Activated CD8-positive, alpha-beta T cell treated with anti-CD3 and anti-CD28 coated beads, Interleukin-2, amount 10 ng/mL, durations not matched to agents 7 days and 5 days (primary cell): ENCODE data around the gene SLC7A1. TPM values are rescaled to one million over a fixed set of nuclear protein-coding genes. Genes with fewer than 3 reads are reported as not detected.

Experiments
- ATAC-seq: fragments of 150-1000 bp; cut with Tn5 transposase; one replicate; pipeline ENCODE4 v1.10.0; 2021; ENCODE audit warnings: moderate library complexity
- CTCF ChIA-PET: fragments of 350-600 bp; sonication (Branson Sonifier 250); formaldehyde crosslinking; loops from one replicate; lab custom pipeline; 2021; ENCODE audit warnings: antibody characterized with exemption; lab: Charles Lee
- POLR2A ChIA-PET: fragments of 350-600 bp; sonication (Branson Sonifier 250); formaldehyde crosslinking; loops from one replicate; lab custom pipeline; 2021; ENCODE audit warnings: antibody characterized with exemption; lab: Charles Lee
- DNase-seq: peaks from one replicate; pipeline ENCODE4 v3.0.0-alpha.2; 2020
- H3K27ac Mint-ChIP-seq: one replicate; pipeline ENCODE4 v1.8.0; 2021; ENCODE audit warnings: mild to moderate bottlenecking, mixed read lengths
- H3K27me3 Mint-ChIP-seq: one replicate; pipeline ENCODE4 v1.8.0; 2021; ENCODE audit warnings: low read depth, mixed read lengths
- H3K36me3 Mint-ChIP-seq: one replicate; pipeline ENCODE4 v1.8.0; 2021; ENCODE audit warnings: low read depth, mixed read lengths
- H3K4me1 Mint-ChIP-seq: one replicate; pipeline ENCODE4 v1.8.0; 2021; ENCODE audit warnings: low read depth, mixed read lengths
- H3K4me3 Mint-ChIP-seq: one replicate; pipeline ENCODE4 v1.8.0; 2021; ENCODE audit warnings: mild to moderate bottlenecking, mixed read lengths
- H3K9me3 Mint-ChIP-seq: one replicate; pipeline ENCODE4 v1.8.0; 2022; ENCODE audit warnings: mixed read lengths; ENCODE audit not compliant: insufficient read depth
- total RNA-seq, 2 experiments: library from RNA; stranded (reverse); gene quantifications; one replicate each; pipeline ENCODE4 v1.2.3, GENCODE V29; 2021

Gene SLC7A1
- total RNA-seq, 2 experiments from 2014 or later, result 72.9 to 78.1 TPM

DNA sequence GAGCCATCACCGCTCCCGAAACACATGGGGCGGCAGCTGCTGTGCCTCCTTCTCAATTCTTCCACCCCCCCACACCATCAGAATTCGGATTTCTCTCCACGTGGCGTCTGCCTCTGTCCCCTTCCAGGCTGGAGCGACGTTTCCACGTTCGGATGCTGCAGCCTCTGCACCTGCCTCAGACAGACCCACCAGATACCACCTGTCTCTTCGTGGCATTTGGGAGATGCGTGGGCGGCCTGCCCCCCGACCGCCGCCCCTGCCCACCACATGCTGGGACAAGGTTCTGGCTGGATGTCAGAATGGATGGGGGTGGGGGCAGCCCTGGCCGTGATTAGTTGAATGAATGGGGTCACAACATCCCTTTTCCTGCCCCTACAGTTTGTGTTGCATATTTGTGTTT is 90.0 kb downstream of the SLC7A1 start:
- POLR2A ChIA-PET, result no interaction called here
- peaks cover 7% of the 10 kb centered on the region for H3K4me1 Mint-ChIP-seq
- no peak overlapping the region for H3K27ac Mint-ChIP-seq
- H3K9me3 Mint-ChIP-seq, result no peaks in the 10 kb centered on the region
- H3K4me3 Mint-ChIP-seq, result no peak overlapping the region
- peaks cover 14% of the 10 kb centered on the region for H3K27me3 Mint-ChIP-seq
- DNase-seq (no peak), ATAC-seq (no peak)
- CTCF ChIA-PET, result interaction anchor here (4.7 kb wide), 1 partner anchor 608 kb away, joined by 35 read pairs; no protein-coding TSS in a partner anchor
- H3K36me3 Mint-ChIP-seq, result peaks cover 2% of the 10 kb centered on the region

DNA sequence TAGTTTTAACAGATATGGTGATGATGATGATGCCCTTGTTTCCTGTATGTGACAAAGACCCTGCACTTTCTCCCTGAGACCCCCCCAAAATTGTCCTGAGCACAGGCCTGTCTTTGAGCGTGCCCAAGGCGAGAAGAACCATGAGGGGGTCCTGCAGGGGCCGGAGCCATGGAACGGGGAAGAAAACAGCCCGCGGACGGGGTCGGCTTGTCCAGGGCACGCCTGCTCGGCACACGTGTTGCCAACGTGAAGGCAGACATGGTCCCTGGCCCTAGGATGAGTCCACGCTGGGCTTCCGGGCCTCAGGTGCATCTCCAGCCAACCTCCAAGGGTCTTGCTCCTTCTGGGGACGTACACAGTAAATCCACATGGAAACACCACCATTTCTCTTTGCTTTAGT is 90.8 kb downstream of the SLC7A1 start:
- peaks cover 15% of the 10 kb centered on the region for H3K27me3 Mint-ChIP-seq
- no peak overlapping the region for H3K27ac Mint-ChIP-seq
- H3K9me3 Mint-ChIP-seq, result no peaks in the 10 kb centered on the region
- no peak overlapping the region for H3K4me3 Mint-ChIP-seq
- ChIA-PET CTCF (interaction anchor here (0.7 to 4.7 kb wide), 3 partner anchors 23 to 609 kb away, joined by 3 to 35 read pairs (median 3); no protein-coding TSS in a partner anchor), POLR2A (no interaction called here)
- ATAC-seq (no peak), DNase-seq (no peak)
- no peaks in the 10 kb centered on the region for H3K36me3 Mint-ChIP-seq
- H3K4me1 Mint-ChIP-seq, result peaks cover 7% of the 10 kb centered on the region

DNA sequence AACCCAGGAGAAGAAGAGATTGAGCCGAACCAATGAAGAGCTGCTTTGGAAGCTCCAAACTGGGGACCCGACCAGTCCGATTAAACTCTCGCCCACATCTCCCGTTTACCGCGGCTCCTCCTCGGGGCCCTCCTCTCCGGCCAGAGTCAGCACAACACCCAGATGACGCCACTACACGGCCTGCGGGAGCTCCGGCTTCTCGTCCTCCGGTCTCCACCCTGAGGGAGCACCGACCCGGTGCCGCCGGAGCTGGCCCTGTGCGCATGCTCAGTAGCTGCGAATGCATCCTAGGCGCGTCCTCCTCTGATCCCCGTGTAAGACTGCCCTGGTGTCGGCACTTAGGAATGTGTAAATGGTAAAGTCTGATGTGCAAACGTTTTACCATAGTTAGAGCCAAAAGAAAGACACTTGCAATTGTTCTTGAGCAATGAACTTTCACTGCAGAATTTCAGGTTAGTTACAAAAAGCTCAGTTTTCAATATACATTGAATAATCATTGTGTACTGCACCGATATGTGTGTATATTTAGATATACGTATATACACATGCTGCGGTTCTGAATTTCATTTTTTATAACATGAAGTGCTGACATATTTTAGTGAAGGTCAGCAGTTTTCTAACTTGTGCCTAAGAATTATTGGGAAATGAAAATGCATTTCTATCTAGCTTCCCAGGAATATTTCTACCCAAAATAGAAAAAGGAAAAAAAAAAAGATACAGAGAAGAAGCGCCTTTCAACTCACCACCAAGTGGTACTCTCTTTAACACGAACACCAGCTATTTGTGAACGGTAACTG is 92.2 kb downstream of the SLC7A1 start:
- H3K27me3 Mint-ChIP-seq, result peaks cover 15% of the 10 kb centered on the region
- POLR2A ChIA-PET, result no interaction called here
- no peaks in the 10 kb centered on the region for H3K9me3 Mint-ChIP-seq
- H3K36me3 Mint-ChIP-seq, result no peaks in the 10 kb centered on the region
- CTCF ChIA-PET, result interaction anchor here (1.2 to 1.5 kb wide), 2 partner anchors 31 to 210 kb away, joined by 3 to 5 read pairs; no protein-coding TSS in a partner anchor
- H3K27ac Mint-ChIP-seq, result no peak overlapping the region
- ATAC-seq (peak; percentile 21), DNase-seq (no peak)
- H3K4me1 Mint-ChIP-seq, result peaks cover 1% of the 10 kb centered on the region
- no peak overlapping the region for H3K4me3 Mint-ChIP-seq

DNA sequence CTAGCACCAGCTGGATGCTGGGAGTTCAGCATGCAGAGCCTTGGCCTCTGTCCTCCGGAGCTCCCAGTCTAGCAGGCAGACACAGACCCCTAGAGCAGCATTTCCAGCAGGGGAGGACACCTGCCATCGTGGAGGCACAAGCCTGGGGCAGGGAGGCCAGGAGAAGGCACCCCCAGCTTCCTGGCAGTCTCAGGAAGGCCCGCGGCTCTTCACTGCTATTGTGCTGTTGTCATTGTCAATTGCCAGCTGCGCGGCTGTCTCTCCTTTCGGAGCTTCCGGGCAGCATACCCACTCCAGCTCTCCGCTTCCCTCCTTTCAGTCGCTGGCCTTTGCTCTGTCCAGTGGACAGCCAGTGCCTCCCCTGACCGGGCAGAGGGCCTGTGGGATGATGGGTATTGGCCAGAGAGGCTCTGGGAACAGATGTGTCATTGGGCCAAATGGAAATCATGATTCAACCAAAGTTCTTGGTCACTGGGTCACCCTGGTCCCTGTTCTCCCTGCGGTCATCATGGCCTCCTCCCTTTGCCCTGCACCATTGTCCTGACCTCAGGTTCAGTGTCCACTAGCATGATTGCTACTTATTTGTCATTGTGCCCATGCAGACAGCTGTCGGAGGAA is 93.0 kb downstream of the SLC7A1 start:
- Mint-ChIP-seq H3K27ac (no peak overlapping the region), H3K36me3 (no peaks in the 10 kb centered on the region), H3K4me3 (no peak overlapping the region), H3K4me1 (peaks cover 1% of the 10 kb centered on the region), H3K9me3 (no peaks in the 10 kb centered on the region), H3K27me3 (peaks cover 15% of the 10 kb centered on the region)
- POLR2A ChIA-PET, result no interaction called here
- CTCF ChIA-PET, result interaction anchor here (1.5 kb wide), 1 partner anchor 211 kb away, joined by 5 read pairs; no protein-coding TSS in a partner anchor
- DNase-seq (no peak), ATAC-seq (no peak)

- Mint-ChIP-seq H3K4me1 (peaks cover 4% of the 10 kb centered on the region), H3K36me3 (no peaks in the 10 kb centered on the region), H3K27me3 (peaks cover 16% of the 10 kb centered on the region), H3K9me3 (no peaks in the 10 kb centered on the region), H3K27ac (no peak overlapping the region), H3K4me3 (no peak overlapping the region)
- ChIA-PET CTCF (no interaction called here), POLR2A (no interaction called here)
- ATAC-seq (no peak), DNase-seq (no peak)
These were observed 93.8 kb downstream of the SLC7A1 start for GRCh38 chr13:29501674-29502073.

- ChIA-PET CTCF (interaction anchor here (0.6 kb wide), 1 partner anchor 76 kb away, joined by 3 read pairs; no protein-coding TSS in a partner anchor), POLR2A (no interaction called here)
- H3K4me3 Mint-ChIP-seq, result no peak overlapping the region
- H3K27ac Mint-ChIP-seq, result no peak overlapping the region
- H3K27me3 Mint-ChIP-seq, result peaks cover 24% of the 10 kb centered on the region
- no peaks in the 10 kb centered on the region for H3K36me3 Mint-ChIP-seq
- peaks cover 12% of the 10 kb centered on the region for H3K4me1 Mint-ChIP-seq
- H3K9me3 Mint-ChIP-seq, result no peaks in the 10 kb centered on the region
- DNase-seq (no peak), ATAC-seq (no peak)
These were observed 95.1 kb downstream of the SLC7A1 start for GRCh38 chr13:29500386-29500785.

GRCh38 chr13:29499506-29500165 is 95.9 kb downstream of the SLC7A1 start:
- DNase-seq, result no peak
- no peak for ATAC-seq
- CTCF ChIA-PET, result interaction anchor here (0.6 to 4.6 kb wide), 2 partner anchors 8 to 77 kb away, joined by 3 to 34 read pairs; no protein-coding TSS in a partner anchor
- Mint-ChIP-seq H3K36me3 (no peaks in the 10 kb centered on the region), H3K27ac (no peak overlapping the region), H3K9me3 (no peaks in the 10 kb centered on the region), H3K27me3 (peaks cover 24% of the 10 kb centered on the region), H3K4me1 (peaks cover 12% of the 10 kb centered on the region), H3K4me3 (no peak overlapping the region)
- POLR2A ChIA-PET, result no interaction called here

DNA sequence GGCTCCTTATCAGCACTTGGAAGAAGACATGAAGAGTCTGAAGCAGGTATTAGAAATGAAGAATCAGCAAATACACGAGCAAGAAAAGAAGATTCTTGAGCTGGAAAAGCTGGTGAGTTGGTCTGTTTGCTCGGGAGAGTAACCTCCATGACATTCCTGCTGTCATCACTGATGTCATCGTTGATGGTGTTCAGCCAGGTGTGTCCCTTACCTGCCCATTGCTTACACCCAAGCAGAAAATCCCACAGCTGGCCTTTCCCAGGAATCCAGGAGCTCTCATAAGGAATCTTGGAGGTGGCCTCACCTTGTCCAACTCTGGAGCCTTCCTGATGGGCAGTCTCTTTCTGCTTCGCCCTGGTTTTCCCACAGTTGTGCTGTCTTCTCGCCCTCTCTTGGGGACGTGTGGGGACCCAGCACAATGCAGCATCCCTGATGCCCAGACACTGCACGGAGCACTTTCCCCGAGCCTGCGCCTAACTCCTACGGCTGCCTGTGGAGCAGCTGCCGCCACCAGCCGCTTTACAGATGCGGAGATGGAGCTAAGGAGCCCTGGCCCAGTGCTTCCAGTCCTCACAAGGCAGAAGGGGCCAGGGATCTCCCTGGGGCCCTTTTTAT is 97.0 kb downstream of the SLC7A1 start:
- POLR2A ChIA-PET, result no interaction called here
- CTCF ChIA-PET, result interaction anchor here (1.3 to 4.6 kb wide), 2 partner anchors 9 to 25 kb away, joined by 4 to 34 read pairs; no protein-coding TSS in a partner anchor

GRCh38 chr13:29497137-29497654 is 98.3 kb downstream of the SLC7A1 start:
- DNase-seq (no peak), ATAC-seq (no peak)
- Mint-ChIP-seq H3K9me3 (no peaks in the 10 kb centered on the region), H3K4me3 (no peak overlapping the region), H3K36me3 (no peaks in the 10 kb centered on the region), H3K4me1 (peaks cover 11% of the 10 kb centered on the region), H3K27ac (no peak overlapping the region), H3K27me3 (peaks cover 26% of the 10 kb centered on the region)
- CTCF ChIA-PET, result interaction anchor here (4.6 kb wide), 1 partner anchor 11 kb away, joined by 34 read pairs; no protein-coding TSS in a partner anchor
- POLR2A ChIA-PET, result interaction anchor here (0.7 kb wide), 1 partner anchor 1041 kb away, joined by 3 read pairs; no protein-coding TSS in a partner anchor

More for the DNA sequence above, 97.0 kb downstream of the SLC7A1 start:
- Mint-ChIP-seq H3K4me1 (peaks cover 12% of the 10 kb centered on the region), H3K27me3 (peaks cover 30% of the 10 kb centered on the region), H3K27ac (no peak overlapping the region), H3K4me3 (no peak overlapping the region), H3K9me3 (no peaks in the 10 kb centered on the region), H3K36me3 (no peaks in the 10 kb centered on the region)
- ATAC-seq (no peak), DNase-seq (no peak)

GRCh38 chr13:29496241-29496712 is 99.2 kb downstream of the SLC7A1 start:
- peaks cover 11% of the 10 kb centered on the region for H3K4me1 Mint-ChIP-seq
- H3K27me3 Mint-ChIP-seq, result peaks cover 23% of the 10 kb centered on the region
- ChIA-PET POLR2A (interaction anchor here (0.7 kb wide), 1 partner anchor 1041 kb away, joined by 3 read pairs; no protein-coding TSS in a partner anchor), CTCF (interaction anchor here (2.1 to 4.6 kb wide), 2 partner anchors 11 to 24 kb away, joined by 4 to 34 read pairs; no protein-coding TSS in a partner anchor)
- DNase-seq, result no peak
- H3K27ac Mint-ChIP-seq, result no peak overlapping the region
- H3K4me3 Mint-ChIP-seq, result peak overlapping the region; percentile 4
- ATAC-seq, result peak; percentile 54
- no peaks in the 10 kb centered on the region for H3K9me3 Mint-ChIP-seq
- H3K36me3 Mint-ChIP-seq, result no peaks in the 10 kb centered on the region

DNA sequence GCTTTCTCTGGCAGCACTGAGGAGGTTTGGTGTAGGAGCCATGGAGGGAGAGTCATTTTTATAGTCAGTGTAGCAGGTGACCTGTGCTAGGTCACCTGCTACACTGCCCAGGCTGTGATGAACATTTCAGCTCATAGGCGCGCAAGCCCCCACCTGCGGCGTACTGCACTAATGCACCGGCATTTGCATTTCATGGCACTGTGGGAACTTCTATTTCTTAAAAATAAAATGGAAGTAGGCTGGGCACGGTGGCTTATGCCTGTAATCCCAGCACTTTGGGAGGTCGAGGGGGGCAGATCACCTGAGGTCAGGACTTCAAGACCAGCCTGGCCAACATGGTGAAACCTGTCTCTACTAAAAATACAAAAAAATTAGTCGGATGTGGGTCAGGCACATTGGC is 101.0 kb downstream of the SLC7A1 start:
- ATAC-seq (no peak), DNase-seq (no peak)
- Mint-ChIP-seq H3K9me3 (no peaks in the 10 kb centered on the region), H3K36me3 (no peaks in the 10 kb centered on the region), H3K4me3 (no peak overlapping the region), H3K27ac (no peak overlapping the region), H3K27me3 (peaks cover 17% of the 10 kb centered on the region), H3K4me1 (peaks cover 11% of the 10 kb centered on the region)
- ChIA-PET CTCF (interaction anchor here (2.1 kb wide), 1 partner anchor 23 kb away, joined by 4 read pairs; no protein-coding TSS in a partner anchor), POLR2A (no interaction called here)
